Measurements from ENCODE around the gene C4orf50. TPM values are rescaled to one million over a fixed set of nuclear protein-coding genes. Genes with fewer than 3 reads are reported as not detected.

Gene C4orf50
- total and polyA plus RNA-seq, 2 of the 13 experiments (the other 11 are each of a cell fraction or from before 2014, with no cell fraction given): not detected

- ChIA-PET CTCF (ENCODE audit: low intra/inter-chr PET ratio, low total read pairs) (no interaction called here), POLR2A (no interaction called here)
- Histone ChIP-seq H3K4me1 (ENCODE audit: insufficient read depth, low read length) (0 out of 2 replicates have a peak, but pooled peaks cover 6% of the 10 kb centered on the region), H3K27me3 (ENCODE audit: control insufficient read depth in 1 of 2, insufficient read depth in 2 of 2, low read length in 2 of 2) (peaks cover 6 to 61% of the 10 kb centered on the region in 2 experiments), H3K36me3 (replicated peaks in 1 of 2; ENCODE audit: control insufficient read depth in 1 of 2, insufficient read depth in 2 of 2, low read length in 2 of 2) (no peaks in the 10 kb centered on the region; a peak in 1 of 5 replicates), H4K20me1 (ENCODE audit: insufficient read depth, low read length) (no peaks in the 10 kb centered on the region), H3K4me3 (replicated peaks in 1 of 3; ENCODE audit: insufficient read depth in 1 of 3, low read depth in 2 of 3, low read length in 3 of 3) (no peak overlapping the region), H3K27ac (ENCODE audit: extremely low read length, insufficient read depth, low read length) (no peak overlapping the region), H3K79me2 (ENCODE audit: insufficient read depth, low read length) (no peaks in the 10 kb centered on the region), H3K9me3 (ENCODE audit: low read length) (no peaks in the 10 kb centered on the region), H3K4me2 (ENCODE audit: low read depth, low read length) (no peak overlapping the region), H3K9ac (ENCODE audit: insufficient read depth, low read depth, low read length) (no peak overlapping the region), H2AFZ (ENCODE audit: low read length) (no peak overlapping the region)
- no TSS peak for BruUV-seq (replicated peaks)
- in situ Hi-C loops (cut with HindIII; ENCODE audit: extremely low pct_ligation_motif_present, low pct_unique_long_range_greater_than_20kb): no loop called here
- WGBS (ENCODE audit: low lambda C conversion rate): 15% methylated on average over 10 of the region's 13 CpGs
- TF ChIP-seq EP300 (IDR thresholded peaks at IDR 0.05; ENCODE audit: low read depth in 2 of 2, low read length in 2 of 2) (no peak), EP300 (CRISPR knock-in tag; IDR thresholded peaks at IDR 0.05; ENCODE audit: borderline replicate concordance) (no peak), SP4 (CRISPR knock-in tag; IDR thresholded peaks at IDR 0.05) (no peak), MAFG (CRISPR knock-in tag; IDR thresholded peaks at IDR 0.05) (no peak), MAFF (IDR thresholded peaks at IDR 0.05; ENCODE audit: low read depth, low read length) (peak; percentile 99), CEBPG (CRISPR knock-in tag; IDR thresholded peaks at IDR 0.05) (no peak), AGO2 (optimal IDR thresholded peaks at IDR 0.05; ENCODE audit: low read depth, low read length) (no peak), GPBP1L1 (CRISPR knock-in tag; IDR thresholded peaks at IDR 0.05) (no peak), TBL1XR1 (IDR thresholded peaks at IDR 0.05; ENCODE audit: borderline replicate concordance, low read length, partially characterized antibody) (no peak), MAFK (conservative IDR thresholded peaks at IDR 0.05 in 1 of 2, IDR thresholded peaks at IDR 0.05 in 1 of 2; ENCODE audit: low read length in 2 of 2) (peak; percentile 98 to 99), SPEN (CRISPR knock-in tag; IDR thresholded peaks at IDR 0.05; ENCODE audit: low read depth) (no peak)
- TF ChIP-seq, protein P1, sequence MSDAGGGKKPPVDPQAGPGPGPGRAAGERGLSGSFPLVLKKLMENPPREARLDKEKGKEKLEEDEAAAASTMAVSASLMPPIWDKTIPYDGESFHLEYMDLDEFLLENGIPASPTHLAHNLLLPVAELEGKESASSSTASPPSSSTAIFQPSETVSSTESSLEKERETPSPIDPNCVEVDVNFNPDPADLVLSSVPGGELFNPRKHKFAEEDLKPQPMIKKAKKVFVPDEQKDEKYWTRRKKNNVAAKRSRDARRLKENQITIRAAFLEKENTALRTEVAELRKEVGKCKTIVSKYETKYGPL (CRISPR knock-in tag; IDR thresholded peaks at IDR 0.05): no peak
- TF ChIP-seq, protein P2, sequence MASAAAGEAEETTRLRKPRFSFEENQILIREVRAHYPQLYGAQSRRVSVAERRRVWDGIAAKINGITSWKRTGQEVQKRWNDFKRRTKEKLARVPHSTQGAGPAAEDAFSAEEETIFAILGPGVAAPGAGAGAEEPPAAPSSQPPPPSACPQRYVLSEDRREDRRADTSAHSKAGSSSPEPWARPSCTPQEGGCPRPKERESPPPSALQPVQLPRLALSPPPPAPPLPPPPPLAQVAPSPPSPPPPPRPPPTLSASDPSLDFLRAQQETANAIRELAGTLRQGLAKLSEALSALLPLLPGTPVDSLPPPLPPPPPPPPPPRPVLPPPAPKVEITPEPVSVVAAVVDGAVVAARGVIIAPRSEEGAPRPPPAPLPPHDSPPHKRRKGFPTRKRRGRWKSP (CRISPR knock-in tag; IDR thresholded peaks at IDR 0.05): no peak
- TF ChIP-seq, protein P3, sequence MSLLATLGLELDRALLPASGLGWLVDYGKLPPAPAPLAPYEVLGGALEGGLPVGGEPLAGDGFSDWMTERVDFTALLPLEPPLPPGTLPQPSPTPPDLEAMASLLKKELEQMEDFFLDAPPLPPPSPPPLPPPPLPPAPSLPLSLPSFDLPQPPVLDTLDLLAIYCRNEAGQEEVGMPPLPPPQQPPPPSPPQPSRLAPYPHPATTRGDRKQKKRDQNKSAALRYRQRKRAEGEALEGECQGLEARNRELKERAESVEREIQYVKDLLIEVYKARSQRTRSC (CRISPR knock-in tag; IDR thresholded peaks at IDR 0.05; ENCODE audit: low read depth): no peak
- intact Hi-C loops (cut with micrococcal nuclease; ENCODE audit: unreplicated experiment): no loop called here
- no peak for FAIRE-seq
- no peak for ATAC-seq
- no peak for DNase-seq (ENCODE audit: low spot score)
Measured at GRCh38 chr4:5952975-5953951, 65.0 kb downstream of the C4orf50 start.

All from HepG2 (cell line).